ENCODE results near the gene PPP1R14B. TPM values are rescaled to one million over a fixed set of nuclear protein-coding genes. Genes with fewer than 3 reads are reported as not detected.
A peak's percentile ranks its signal among the peaks of the same experiment; 100 is the strongest.

PPP1R14B gene
- total and polyA plus RNA-seq, 2 donors (not counting 3 experiments of a cell fraction or from before 2014, with no cell fraction given): 308 to 431 TPM

GRCh38 chr11:64224891-64225607 lies 21.7 kb downstream of the PPP1R14B start:
- Histone ChIP-seq H3K27me3 (ENCODE audit: control insufficient read depth in 2 of 2, insufficient read depth in 2 of 2, low read length in 2 of 2) (no peaks in the 10 kb centered on the region), H3K27ac (ENCODE audit: insufficient read depth, low read depth, low read length) (peak overlapping the region; percentile 55), H3K9ac (replicated peaks; ENCODE audit: extremely low read depth, insufficient read depth, low read length) (no peak overlapping the region), H4K20me1 (replicated peaks; ENCODE audit: control insufficient read depth, extremely low read depth, insufficient read depth, low read length) (no peaks in the 10 kb centered on the region), H3K79me2 (ENCODE audit: control insufficient read depth, insufficient read depth, low read length) (peaks cover 8% of the 10 kb centered on the region), H3K9me1 (replicated peaks; ENCODE audit: control insufficient read depth, extremely low read depth, insufficient read depth, low read length) (no peaks in the 10 kb centered on the region), H2AFZ (ENCODE audit: low read depth, low read length) (no peak overlapping the region), H3K36me3 (ENCODE audit: control insufficient read depth in 2 of 2, extremely low read depth in 1 of 2, insufficient read depth in 2 of 2, low read length in 2 of 2) (peaks cover 0 to 6% of the 10 kb centered on the region in 2 experiments), H3K4me2 (ENCODE audit: insufficient read depth, low read length) (peak overlapping the region; percentile 73), H3K9me3 (replicated peaks; ENCODE audit: control insufficient read depth, insufficient read depth, low read length) (no peaks in the 10 kb centered on the region), H3K4me1 (ENCODE audit: control insufficient read depth, extremely low read depth, insufficient read depth, low read length) (peaks cover 13% of the 10 kb centered on the region), H3K4me3 (replicated peaks in 1 of 3; ENCODE audit: insufficient read depth in 1 of 3, low read depth in 1 of 3, low read length in 3 of 3) (peak overlapping the region; percentile 62 to 70 (median 66))
- CTCF ChIA-PET: interaction anchor here (1.5 to 3.2 kb wide), 3 partner anchors 19 to 76 kb away, joined by 4 to 35 read pairs (median 5); partner anchors contain the start of gene FERMT3
- DNase-seq (ENCODE audit: low read depth, low spot score): no peak
- TF ChIP-seq MYC (IDR thresholded peaks at IDR 0.05; ENCODE audit: low read depth, low read length) (no peak), FOS (IDR thresholded peaks at IDR 0.05; ENCODE audit: borderline replicate concordance, insufficient read depth, low read length) (no peak), GATA2 (IDR thresholded peaks at IDR 0.05; ENCODE audit: insufficient read depth, insufficient read length, low read depth, low read length) (no peak), EZH2 (IDR thresholded peaks at IDR 0.05; ENCODE audit: borderline replicate concordance, low read depth, low read length, severe bottlenecking) (no peak), JUN (IDR thresholded peaks at IDR 0.05; ENCODE audit: borderline replicate concordance, insufficient read depth, insufficient read length, low read depth) (no peak), POLR2AphosphoS5 (IDR thresholded peaks at IDR 0.05; ENCODE audit: insufficient read depth, low read depth, low read length) (no peak), CTCF (IDR thresholded peaks at IDR 0.05; ENCODE audit: extremely low read depth in 1 of 2, insufficient read depth in 1 of 2, low read depth in 1 of 2, low read length in 2 of 2) (no peak), POLR2A (IDR thresholded peaks at IDR 0.05; ENCODE audit: low read depth, low read length) (no peak)
- TF ChIP-seq, protein P1, sequence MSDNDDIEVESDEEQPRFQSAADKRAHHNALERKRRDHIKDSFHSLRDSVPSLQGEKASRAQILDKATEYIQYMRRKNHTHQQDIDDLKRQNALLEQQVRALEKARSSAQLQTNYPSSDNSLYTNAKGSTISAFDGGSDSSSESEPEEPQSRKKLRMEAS (IDR thresholded peaks at IDR 0.05; ENCODE audit: insufficient read depth, insufficient read length): no peak
- intact Hi-C loops (cut with micrococcal nuclease): no loop called here
- BruUV-seq (replicated peaks): no TSS peak
- dilution Hi-C loops (cut with MboI; ENCODE audit: extremely low pct_ligation_motif_present, low sequenced_read_pairs): no loop called here
- POLR2A ChIA-PET: no interaction called here
- FAIRE-seq: no peak
